HL-60 (cell line): ENCODE measurements around the gene KCNT1.

Experiments used
- GABPA ChIP-seq: IDR thresholded peaks from 2 replicates; pipeline ENCODE4 v1.6.1; 2012; ENCODE audit warnings: low read depth
- TF ChIP-seq, protein P1 (sequence below): IDR thresholded peaks from one replicate; pipeline ENCODE4 v1.5.1; 2011; ENCODE audit warnings: low read length, control low read depth, inconsistent platforms; ENCODE audit not compliant: insufficient read depth
- TF ChIP-seq, protein P2 (sequence below): IDR thresholded peaks from 2 replicates; pipeline ENCODE4 v1.6.1; 2012; ENCODE audit warnings: low read depth; ENCODE audit not compliant: insufficient replicate concordance

DNA sequence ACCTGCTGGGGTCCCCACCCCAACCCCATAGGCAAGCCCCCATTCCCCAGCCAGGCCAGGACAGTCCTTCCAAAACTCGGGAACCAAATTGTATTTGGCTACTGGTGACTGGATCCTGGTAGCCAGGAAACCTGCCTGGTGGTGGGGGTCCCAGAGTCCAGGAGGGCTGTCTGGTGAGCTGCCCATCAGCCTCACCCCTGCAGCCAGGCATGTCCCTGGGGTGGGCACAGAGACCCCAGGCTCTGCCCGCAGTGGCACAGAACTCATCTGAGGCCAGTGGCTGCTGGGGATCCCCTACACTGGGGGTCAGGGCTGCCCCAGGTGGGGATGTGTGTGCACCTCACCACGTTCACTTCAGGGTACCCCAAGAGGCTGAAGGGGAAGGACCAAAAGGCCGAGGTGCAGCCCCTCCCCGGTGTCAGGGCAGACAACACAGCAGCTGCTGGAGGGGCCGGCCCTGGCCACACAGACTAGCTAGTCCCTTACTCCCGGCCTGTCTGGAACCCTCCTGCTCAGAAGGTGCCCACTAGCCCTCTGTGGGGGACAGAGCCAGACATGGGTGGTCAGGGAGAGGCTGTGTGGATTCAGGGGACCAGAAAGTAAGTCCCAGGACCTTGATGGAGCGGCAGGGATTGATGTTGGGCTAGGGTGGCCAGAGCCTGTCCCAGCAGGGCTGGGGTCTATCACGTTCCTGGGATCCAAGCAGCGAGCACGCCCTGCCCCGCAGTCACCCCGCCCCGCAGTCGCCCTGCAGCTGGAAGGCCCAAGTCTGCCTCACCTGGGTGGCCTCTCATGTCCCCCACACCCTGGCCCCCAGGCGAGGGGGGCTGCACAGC lies 91.5 kb downstream of the KCNT1 start:
- TF ChIP-seq, protein P1, sequence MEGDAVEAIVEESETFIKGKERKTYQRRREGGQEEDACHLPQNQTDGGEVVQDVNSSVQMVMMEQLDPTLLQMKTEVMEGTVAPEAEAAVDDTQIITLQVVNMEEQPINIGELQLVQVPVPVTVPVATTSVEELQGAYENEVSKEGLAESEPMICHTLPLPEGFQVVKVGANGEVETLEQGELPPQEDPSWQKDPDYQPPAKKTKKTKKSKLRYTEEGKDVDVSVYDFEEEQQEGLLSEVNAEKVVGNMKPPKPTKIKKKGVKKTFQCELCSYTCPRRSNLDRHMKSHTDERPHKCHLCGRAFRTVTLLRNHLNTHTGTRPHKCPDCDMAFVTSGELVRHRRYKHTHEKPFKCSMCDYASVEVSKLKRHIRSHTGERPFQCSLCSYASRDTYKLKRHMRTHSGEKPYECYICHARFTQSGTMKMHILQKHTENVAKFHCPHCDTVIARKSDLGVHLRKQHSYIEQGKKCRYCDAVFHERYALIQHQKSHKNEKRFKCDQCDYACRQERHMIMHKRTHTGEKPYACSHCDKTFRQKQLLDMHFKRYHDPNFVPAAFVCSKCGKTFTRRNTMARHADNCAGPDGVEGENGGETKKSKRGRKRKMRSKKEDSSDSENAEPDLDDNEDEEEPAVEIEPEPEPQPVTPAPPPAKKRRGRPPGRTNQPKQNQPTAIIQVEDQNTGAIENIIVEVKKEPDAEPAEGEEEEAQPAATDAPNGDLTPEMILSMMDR = no peak
- TF ChIP-seq, protein P2, sequence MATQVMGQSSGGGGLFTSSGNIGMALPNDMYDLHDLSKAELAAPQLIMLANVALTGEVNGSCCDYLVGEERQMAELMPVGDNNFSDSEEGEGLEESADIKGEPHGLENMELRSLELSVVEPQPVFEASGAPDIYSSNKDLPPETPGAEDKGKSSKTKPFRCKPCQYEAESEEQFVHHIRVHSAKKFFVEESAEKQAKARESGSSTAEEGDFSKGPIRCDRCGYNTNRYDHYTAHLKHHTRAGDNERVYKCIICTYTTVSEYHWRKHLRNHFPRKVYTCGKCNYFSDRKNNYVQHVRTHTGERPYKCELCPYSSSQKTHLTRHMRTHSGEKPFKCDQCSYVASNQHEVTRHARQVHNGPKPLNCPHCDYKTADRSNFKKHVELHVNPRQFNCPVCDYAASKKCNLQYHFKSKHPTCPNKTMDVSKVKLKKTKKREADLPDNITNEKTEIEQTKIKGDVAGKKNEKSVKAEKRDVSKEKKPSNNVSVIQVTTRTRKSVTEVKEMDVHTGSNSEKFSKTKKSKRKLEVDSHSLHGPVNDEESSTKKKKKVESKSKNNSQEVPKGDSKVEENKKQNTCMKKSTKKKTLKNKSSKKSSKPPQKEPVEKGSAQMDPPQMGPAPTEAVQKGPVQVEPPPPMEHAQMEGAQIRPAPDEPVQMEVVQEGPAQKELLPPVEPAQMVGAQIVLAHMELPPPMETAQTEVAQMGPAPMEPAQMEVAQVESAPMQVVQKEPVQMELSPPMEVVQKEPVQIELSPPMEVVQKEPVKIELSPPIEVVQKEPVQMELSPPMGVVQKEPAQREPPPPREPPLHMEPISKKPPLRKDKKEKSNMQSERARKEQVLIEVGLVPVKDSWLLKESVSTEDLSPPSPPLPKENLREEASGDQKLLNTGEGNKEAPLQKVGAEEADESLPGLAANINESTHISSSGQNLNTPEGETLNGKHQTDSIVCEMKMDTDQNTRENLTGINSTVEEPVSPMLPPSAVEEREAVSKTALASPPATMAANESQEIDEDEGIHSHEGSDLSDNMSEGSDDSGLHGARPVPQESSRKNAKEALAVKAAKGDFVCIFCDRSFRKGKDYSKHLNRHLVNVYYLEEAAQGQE = no peak
- no peak for TF ChIP-seq GABPA
